Thyroid gland (tissue), 4 donors: ENCODE data around the gene ESR1. TPM values are rescaled to one million over a fixed set of nuclear protein-coding genes. Genes with fewer than 3 reads are reported as not detected.

ENCODE experiments used
- DNase-seq, 2 donors: peaks; one replicate each; pipeline ENCODE4 v3.0.0-alpha.2; 2019
- H3K27ac ChIP-seq, 3 donors: fragments of 200-600 bp; sonication (generic); 1 replicate in 2 of 3; 2 replicates in 1 of 3; pipeline ENCODE4 v1.5.1; 2016 to 2019; ENCODE audit warnings: mild to moderate bottlenecking in 1 of 3, moderate library complexity in 1 of 3
- H3K27me3 ChIP-seq: fragments of 200-600 bp; sonication (generic); one replicate; pipeline ENCODE4 v1.5.1; 2019
- H3K36me3 ChIP-seq, 2 donors: fragments of 200-600 bp; sonication (generic); one replicate each; pipeline ENCODE4 v1.5.1; 2016 to 2019
- H3K4me1 ChIP-seq, 2 donors: fragments of 200-600 bp; sonication (generic); one replicate each; pipeline ENCODE4 v1.5.1; 2017 to 2019
- H3K4me3 ChIP-seq, 3 donors: fragments of 200-600 bp; sonication (generic); replicated peaks in 1 of 3; 1 replicate in 2 of 3; 2 replicates in 1 of 3; pipeline ENCODE4 v1.5.1; 2016; ENCODE audit warnings: mild to moderate bottlenecking in 1 of 3
- H3K9me3 ChIP-seq: fragments of 200-600 bp; sonication (generic); one replicate; pipeline ENCODE4 v1.5.1; 2017
- POLR2A ChIP-seq, 2 donors: fragments of 450-650 bp; IDR thresholded peaks; one replicate each; pipeline ENCODE4 v1.6.1; 2017; ENCODE audit warnings: antibody characterized with exemption in 2 of 2, mild to moderate bottlenecking in 2 of 2, moderate library complexity in 1 of 2
- WGBS, 2 donors: methylation state at CpG; one replicate each; pipeline ENCODE4 v1.1.5; 2017; 5-methylcytosine and 5-hydroxymethylcytosine counted together
- intact Hi-C: fragments of 100-400 bp; cut with DNase I; formaldehyde crosslinking; loops from one replicate; pipeline ENCODE4 v1.15.1; 2023
- total RNA-seq, 4 donors: library from RNA; depleted of rRNA; stranded (reverse); fragments of >200 nt; gene quantifications; one replicate each; pipeline ENCODE4 v1.2.3, GENCODE V29; 2016
- TF ChIP-seq, protein P1 (sequence below), 6 experiments: fragments of 200-600 bp in 3 of 6; fragments of 450-650 bp in 3 of 6; sonication (generic) in 3 of 6; IDR thresholded peaks; one replicate each; pipeline ENCODE4 v1.5.1; 2016 to 2019; ENCODE audit warnings: antibody characterized with exemption in 6 of 6, mild to moderate bottlenecking in 2 of 6, inconsistent platforms in 1 of 6, moderate library complexity in 1 of 6

The ESR1 gene
- total RNA-seq, 4 donors from 2014 or later, result 3.2 to 4.7 (median 3.6) TPM

GRCh38 chr6:152062476-152062875 lies 255.0 kb downstream of the ESR1 start:
- no peak for DNase-seq
- 64 to 68% methylated on average over 5 of the region's 5 CpGs for WGBS, 2 donors
- Histone ChIP-seq H3K9me3 (no peaks in the 10 kb centered on the region), H3K4me1 (no peaks in the 10 kb centered on the region), H3K36me3 (no peaks in the 10 kb centered on the region), H3K27me3 (no peaks in the 10 kb centered on the region), H3K27ac (no peak overlapping the region), H3K4me3 (no peak overlapping the region)
- TF ChIP-seq, protein P1, sequence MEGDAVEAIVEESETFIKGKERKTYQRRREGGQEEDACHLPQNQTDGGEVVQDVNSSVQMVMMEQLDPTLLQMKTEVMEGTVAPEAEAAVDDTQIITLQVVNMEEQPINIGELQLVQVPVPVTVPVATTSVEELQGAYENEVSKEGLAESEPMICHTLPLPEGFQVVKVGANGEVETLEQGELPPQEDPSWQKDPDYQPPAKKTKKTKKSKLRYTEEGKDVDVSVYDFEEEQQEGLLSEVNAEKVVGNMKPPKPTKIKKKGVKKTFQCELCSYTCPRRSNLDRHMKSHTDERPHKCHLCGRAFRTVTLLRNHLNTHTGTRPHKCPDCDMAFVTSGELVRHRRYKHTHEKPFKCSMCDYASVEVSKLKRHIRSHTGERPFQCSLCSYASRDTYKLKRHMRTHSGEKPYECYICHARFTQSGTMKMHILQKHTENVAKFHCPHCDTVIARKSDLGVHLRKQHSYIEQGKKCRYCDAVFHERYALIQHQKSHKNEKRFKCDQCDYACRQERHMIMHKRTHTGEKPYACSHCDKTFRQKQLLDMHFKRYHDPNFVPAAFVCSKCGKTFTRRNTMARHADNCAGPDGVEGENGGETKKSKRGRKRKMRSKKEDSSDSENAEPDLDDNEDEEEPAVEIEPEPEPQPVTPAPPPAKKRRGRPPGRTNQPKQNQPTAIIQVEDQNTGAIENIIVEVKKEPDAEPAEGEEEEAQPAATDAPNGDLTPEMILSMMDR (IDR thresholded peaks at IDR 0.05), result no peak
- no peak for TF ChIP-seq POLR2A (IDR thresholded peaks at IDR 0.05)
- intact Hi-C loops, result no loop called here

DNA sequence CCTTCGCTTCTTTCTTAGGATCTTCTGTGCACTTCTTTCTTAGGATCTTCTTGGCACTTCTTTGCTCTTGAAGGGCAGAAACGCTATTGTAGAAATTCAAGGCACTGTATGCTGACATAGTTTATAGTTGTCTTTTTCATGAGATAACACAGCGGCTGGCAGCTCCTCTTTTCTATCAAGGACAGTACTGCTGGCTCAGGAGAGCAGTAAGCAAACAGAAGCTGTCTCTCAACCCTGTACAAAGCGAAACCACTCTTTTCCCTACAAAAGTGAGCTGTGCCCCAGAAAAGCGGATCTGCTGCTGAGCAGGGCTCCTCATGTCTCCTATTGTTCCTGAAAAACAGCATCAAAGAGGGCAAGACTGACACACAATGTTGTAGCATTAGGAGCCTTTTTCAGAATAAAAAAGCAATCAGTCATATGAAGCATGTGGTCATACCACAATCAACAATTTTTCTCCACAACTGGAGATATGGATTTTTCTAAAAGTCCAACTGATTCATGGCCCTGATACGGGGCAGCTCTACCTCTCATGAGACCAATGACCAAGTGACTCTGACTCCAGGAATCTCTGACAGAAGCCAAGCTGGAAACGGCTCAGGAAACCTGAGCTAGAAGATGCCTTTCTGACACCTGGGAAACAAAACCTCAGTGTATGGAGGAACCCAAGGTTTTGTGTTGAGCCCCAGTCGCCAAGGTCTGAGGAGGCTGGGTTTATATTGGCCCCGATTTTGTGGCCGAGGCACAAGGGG lies 255.9 kb downstream of the ESR1 start:
- Histone ChIP-seq H3K36me3 (no peaks in the 10 kb centered on the region), H3K4me3 (no peak overlapping the region), H3K4me1 (no peaks in the 10 kb centered on the region), H3K27ac (no peak overlapping the region), H3K9me3 (no peaks in the 10 kb centered on the region), H3K27me3 (no peaks in the 10 kb centered on the region)
- no peak for TF ChIP-seq POLR2A (IDR thresholded peaks at IDR 0.05)
- TF ChIP-seq, protein P1 (IDR thresholded peaks at IDR 0.05), result no peak
- no peak for DNase-seq
- intact Hi-C loops, result no loop called here
- WGBS, 2 donors, result 87 to 88% methylated on average over 10 of the region's 10 CpGs

GRCh38 chr6:152068622-152069261 lies 261.3 kb downstream of the ESR1 start:
- Histone ChIP-seq H3K27ac (no peak overlapping the region), H3K36me3 (no peaks in the 10 kb centered on the region), H3K27me3 (no peaks in the 10 kb centered on the region), H3K9me3 (no peaks in the 10 kb centered on the region), H3K4me1 (peaks cover 0 to 8% of the 10 kb centered on the region in 2 donors), H3K4me3 (no peak overlapping the region)
- TF ChIP-seq, protein P1 (IDR thresholded peaks at IDR 0.05), result no peak
- no peak for TF ChIP-seq POLR2A (IDR thresholded peaks at IDR 0.05)
- DNase-seq, result no peak
- WGBS, 2 donors, result 85 to 92% methylated on average over 4 of the region's 4 CpGs
- intact Hi-C loops, result no loop called here

DNA sequence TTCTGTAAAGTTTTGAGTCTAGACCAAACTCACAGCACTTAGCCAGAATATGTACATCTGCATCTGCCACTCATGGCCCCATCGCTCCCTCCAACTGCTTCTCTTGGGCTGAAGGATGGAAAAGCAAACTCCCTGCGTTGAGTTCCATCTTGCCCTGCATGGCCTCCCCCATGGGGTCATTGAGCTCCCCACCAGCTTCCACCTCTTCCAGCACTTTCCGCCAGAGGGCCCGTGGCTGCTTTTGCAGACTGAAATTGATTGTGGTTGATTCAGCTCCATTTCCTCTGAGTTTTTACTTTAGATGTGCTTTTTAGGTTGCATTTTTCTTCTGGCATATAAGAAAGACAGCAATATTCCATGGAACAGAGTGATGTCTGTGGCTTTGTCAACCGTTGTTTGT lies 263.1 kb downstream of the ESR1 start:
- no peak for TF ChIP-seq POLR2A (IDR thresholded peaks at IDR 0.05)
- WGBS, 2 donors, result 85 to 91% methylated on average over 5 of the region's 5 CpGs
- Histone ChIP-seq H3K27ac (no peak overlapping the region), H3K36me3 (no peaks in the 10 kb centered on the region), H3K4me3 (no peak overlapping the region), H3K4me1 (peaks cover 0 to 8% of the 10 kb centered on the region in 2 donors), H3K9me3 (no peaks in the 10 kb centered on the region), H3K27me3 (no peaks in the 10 kb centered on the region)
- intact Hi-C loops, result no loop called here
- no peak for DNase-seq

DNA sequence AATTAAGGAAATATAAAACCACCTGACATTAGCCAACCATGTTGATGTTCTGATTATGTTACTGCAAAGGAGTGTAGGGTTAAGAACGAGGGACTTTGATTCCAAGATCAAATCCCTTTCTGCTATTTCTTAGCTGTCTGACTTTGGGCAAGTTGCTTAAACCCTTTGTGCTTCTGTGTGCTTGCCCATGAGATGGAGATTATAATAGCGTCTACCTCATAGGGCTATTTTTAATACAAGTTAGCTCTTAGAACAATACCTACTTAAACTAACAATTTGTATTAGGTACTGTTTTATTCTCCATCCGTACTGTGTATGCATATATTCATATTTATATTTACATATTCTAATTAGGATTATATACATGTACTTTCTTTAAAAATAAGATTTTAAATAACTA lies 263.8 kb downstream of the ESR1 start:
- WGBS, 2 donors, result 90 to 92% methylated on average over 3 of the region's 3 CpGs
- intact Hi-C loops, result no loop called here

More for the DNA sequence above, 263.8 kb downstream of the ESR1 start:
- Histone ChIP-seq H3K27ac (no peak overlapping the region), H3K36me3 (no peaks in the 10 kb centered on the region), H3K4me1 (peaks cover 0 to 8% of the 10 kb centered on the region in 2 donors), H3K27me3 (no peaks in the 10 kb centered on the region), H3K4me3 (no peak overlapping the region), H3K9me3 (no peaks in the 10 kb centered on the region)
- DNase-seq, result no peak
- TF ChIP-seq POLR2A (IDR thresholded peaks at IDR 0.05), result no peak
- TF ChIP-seq, protein P1 (IDR thresholded peaks at IDR 0.05), result no peak
